Activated CD4-positive, alpha-beta T cell treated with anti-CD3 and anti-CD28 coated beads, Interleukin-2, Interleukin-6, amounts not matched to agents 100 ng/mL and 50 ng/mL, durations not matched to agents 16 hours and 8 hours (primary cell): ENCODE results near the gene ZNF800.

Experiments
- DNase-seq: peaks from one replicate; pipeline ENCODE4 v3.0.0-alpha.2; 2020

Gene ZNF800

DNA sequence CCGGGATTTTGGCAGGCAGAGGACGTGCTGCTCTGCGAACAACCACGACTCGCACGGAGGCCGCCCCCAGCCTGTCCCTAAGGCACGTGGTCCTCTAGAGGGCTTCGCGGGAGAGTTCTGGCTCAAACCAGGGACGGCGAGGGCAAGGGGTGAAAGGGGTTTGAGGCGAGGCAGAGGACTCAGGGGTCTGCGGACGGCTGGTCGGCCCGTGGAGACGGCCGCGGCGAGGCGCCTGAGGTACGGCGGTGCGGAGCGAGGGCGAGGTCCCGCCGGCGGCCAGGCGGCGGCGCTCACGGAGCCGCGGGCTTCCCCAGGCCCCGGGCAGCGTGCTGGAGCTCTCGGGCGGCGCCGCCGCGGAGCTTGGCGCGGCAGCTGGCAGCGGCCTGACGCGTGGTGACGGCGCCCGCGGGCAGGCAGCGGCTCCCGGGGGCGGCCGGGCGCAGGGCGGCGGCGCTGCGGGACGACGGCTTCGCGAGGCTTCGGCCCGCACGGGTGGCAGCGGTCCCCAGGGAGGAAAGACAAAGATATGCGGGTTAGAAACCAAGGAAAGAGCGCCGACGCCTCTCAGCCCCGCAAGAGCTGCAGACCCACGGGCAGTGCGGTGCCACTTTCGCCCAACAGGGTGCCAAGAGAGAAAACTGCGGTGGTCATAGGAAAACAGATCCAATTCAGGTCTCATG lies 44.8 kb downstream of the ZNF800 start:
- peak; percentile 77 for DNase-seq

GRCh38 chr7:127346575-127347256 lies 45.8 kb downstream of the ZNF800 start:
- DNase-seq, result no peak

DNA sequence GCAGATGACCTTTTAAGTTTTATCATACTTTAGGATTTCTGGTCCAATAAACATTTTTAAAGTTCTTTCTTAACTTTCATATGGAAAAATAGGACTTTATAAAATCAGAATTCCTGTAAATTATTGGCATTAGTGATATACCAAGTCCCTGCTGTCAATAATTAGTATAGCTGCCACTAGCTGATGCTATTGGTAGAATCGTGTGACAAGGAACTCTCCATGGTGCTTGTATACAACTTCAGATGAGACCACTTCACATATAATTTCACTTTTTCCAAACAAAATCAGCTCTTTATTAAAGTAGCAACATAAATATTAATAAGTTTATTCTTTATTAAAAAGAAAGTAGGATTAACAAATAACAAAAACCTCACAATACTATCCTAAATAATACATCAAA lies 49.9 kb downstream of the ZNF800 start:
- no peak for DNase-seq

DNA sequence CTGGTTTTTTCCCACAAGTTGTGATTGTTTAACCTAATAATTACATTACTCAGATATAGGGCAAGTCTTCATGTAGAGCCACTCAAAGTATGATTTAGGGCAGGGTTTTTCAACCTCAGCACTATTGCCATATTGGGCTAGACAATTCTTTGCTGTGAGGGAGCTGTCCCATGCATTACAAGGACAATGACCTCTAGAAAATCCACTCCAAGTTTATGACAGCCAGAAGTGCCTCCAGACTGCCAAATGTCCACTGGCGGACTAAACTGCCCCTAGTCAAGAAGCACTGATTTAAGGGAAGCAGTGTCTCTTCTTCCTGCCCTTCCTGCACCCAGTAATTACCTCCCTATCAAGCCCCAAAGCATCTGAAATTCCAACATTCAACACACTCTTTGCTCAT lies 54.4 kb downstream of the ZNF800 start:
- no peak for DNase-seq

DNA sequence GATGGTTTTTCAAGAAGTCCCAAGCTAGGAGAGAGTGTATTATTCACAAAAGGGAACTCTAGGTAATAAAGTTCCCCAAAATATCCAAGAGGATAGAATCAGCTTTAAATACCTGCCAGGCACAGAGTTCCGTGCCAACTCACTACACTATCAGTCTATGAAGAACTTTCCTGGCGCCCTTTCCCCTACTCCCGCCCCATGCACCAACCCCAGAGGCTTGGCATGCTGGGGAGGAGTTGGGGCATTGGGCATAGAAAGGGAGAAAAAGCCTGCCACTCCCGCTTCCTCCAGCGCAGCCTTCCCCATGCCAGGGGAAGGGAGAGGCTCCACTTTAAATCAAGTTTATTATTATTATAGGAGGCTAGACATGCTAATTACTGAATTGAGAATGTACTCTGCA lies 54.9 kb downstream of the ZNF800 start:
- no peak for DNase-seq

GRCh38 chr7:127336458-127336857 lies 56.0 kb downstream of the ZNF800 start:
- no peak for DNase-seq

DNA sequence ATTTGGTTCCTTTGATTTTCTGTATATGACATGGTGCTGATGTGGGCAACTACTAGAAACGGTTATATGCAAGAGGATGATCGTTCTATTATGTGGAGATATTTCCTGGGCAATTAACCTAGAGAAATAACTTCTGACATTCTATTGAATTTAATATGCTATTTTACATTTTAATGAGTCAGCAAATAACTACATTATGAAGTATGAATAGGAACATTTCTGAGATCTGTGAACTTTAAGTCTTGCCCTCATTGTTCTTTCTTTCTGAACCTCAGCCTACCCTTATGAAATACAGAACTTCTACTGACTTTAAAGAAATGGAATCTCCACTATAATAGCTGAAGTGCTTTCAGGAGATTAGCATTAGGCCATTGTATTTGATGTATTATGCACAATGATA lies 59.6 kb downstream of the ZNF800 start:
- no peak for DNase-seq

- DNase-seq, result no peak
Measured at GRCh38 chr7:127330070-127330469, 62.4 kb downstream of the ZNF800 start.

- DNase-seq, result no peak
Measured at GRCh38 chr7:127322832-127323493, 69.5 kb downstream of the ZNF800 start.

DNA sequence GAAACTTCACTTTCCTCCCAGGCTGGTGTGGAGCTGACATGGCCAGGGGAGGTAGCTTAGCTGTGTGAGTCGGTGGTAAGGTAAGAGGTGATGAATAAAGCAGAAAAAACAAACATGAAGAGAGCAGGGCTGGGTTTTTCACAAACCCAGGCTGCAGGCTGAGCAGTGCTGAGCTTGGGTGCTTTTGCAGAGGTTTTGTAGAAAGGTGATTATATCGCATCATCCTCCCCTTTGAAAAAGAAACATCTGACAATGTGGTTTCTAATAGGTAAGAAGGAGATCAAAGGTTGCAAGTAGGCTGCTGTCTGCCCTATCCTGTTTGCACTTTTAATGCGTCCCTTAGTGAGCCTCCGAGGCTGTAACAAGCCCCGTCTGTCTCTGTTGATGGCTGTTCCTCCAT lies 70.2 kb downstream of the ZNF800 start:
- DNase-seq, result peak; percentile 30

- no peak for DNase-seq
Measured at GRCh38 chr7:127320974-127321373, 71.5 kb downstream of the ZNF800 start.
